ENCODE results near the gene GABRQ.

The GABRQ gene

GRCh38 chrX:152637649-152638442 lies at the start of gene GABRQ:
GABRQ (plus strand) TSS chrX:152637895; CDS start chrX:152638203, 308 bp downstream.
- peak; percentile 82 for DNase-seq

GRCh38 chrX:152588206-152588605 lies 49.5 kb upstream of the GABRQ start:
- DNase-seq: no peak

GRCh38 chrX:152600853-152601633 lies 36.7 kb upstream of the GABRQ start:
- DNase-seq: peak; percentile 12

- DNase-seq: peak; percentile 4
These were observed 35.7 kb upstream of the GABRQ start for GRCh38 chrX:152601848-152602616.

- DNase-seq: no peak
These were observed 22.9 kb upstream of the GABRQ start for GRCh38 chrX:152614791-152615190.

GRCh38 chrX:152619897-152620296 lies 17.8 kb upstream of the GABRQ start:
- DNase-seq: no peak

- DNase-seq: peak; percentile 2
These were observed 5.1 kb upstream of the GABRQ start for GRCh38 chrX:152632445-152633097.

GRCh38 chrX:152635941-152636340 lies 1.8 kb upstream of the GABRQ start:
- DNase-seq: peak; percentile 33

- DNase-seq: peak; percentile 1
These were observed 779 bp downstream of the GABRQ start for GRCh38 chrX:152638443-152638904.

GRCh38 chrX:152639426-152639825 lies 1.7 kb downstream of the GABRQ start:
- DNase-seq: no peak

GRCh38 chrX:152640034-152640818 lies 2.5 kb downstream of the GABRQ start:
- no peak for DNase-seq

- no peak for DNase-seq
These were observed 3.7 kb downstream of the GABRQ start for GRCh38 chrX:152641256-152641875.

- no peak for DNase-seq
These were observed 4.3 kb downstream of the GABRQ start for GRCh38 chrX:152641996-152642395.

- DNase-seq: no peak
These were observed 5.4 kb downstream of the GABRQ start for GRCh38 chrX:152642931-152643564.

GRCh38 chrX:152646961-152647360 lies 9.3 kb downstream of the GABRQ start:
- DNase-seq: no peak

GRCh38 chrX:152647978-152648377 lies 10.3 kb downstream of the GABRQ start:
- no peak for DNase-seq

- no peak for DNase-seq
These were observed 14.4 kb downstream of the GABRQ start for GRCh38 chrX:152652060-152652459.

- DNase-seq: no peak
These were observed 14.8 kb downstream of the GABRQ start for GRCh38 chrX:152652467-152652866.

GRCh38 chrX:152656087-152656486 lies 18.4 kb downstream of the GABRQ start:
- DNase-seq: no peak

GRCh38 chrX:152656890-152657289 lies 19.2 kb downstream of the GABRQ start:
- DNase-seq: no peak

- no peak for DNase-seq
These were observed 20.6 kb downstream of the GABRQ start for GRCh38 chrX:152658302-152658701.
